ENCODE measurements around the gene FARSA. TPM values are rescaled to one million over a fixed set of nuclear protein-coding genes. Genes with fewer than 3 reads are reported as not detected.
"Not testable (repeated sequence)": the region's sequence is repeated elsewhere in the genome, so short reads cannot be mapped to it uniquely, and the experiment has no call there.

FARSA gene
- total RNA-seq, 1 donor from 2014 or later = 51.6 TPM

- DNase-seq (ENCODE audit: low spot score) = no peak
Observed at GRCh38 chr19:12891553-12892021, 41.9 kb downstream of the FARSA start.

GRCh38 chr19:12890787-12891552, 42.5 kb downstream of the FARSA start, which contains the start of gene GCDH:
Gene GCDH, plus strand, starts transcription at chr19:12891160. Its CDS starts 145 bp downstream, at chr19:12891305.
- peak; percentile 97 for DNase-seq (ENCODE audit: low spot score)

DNA sequence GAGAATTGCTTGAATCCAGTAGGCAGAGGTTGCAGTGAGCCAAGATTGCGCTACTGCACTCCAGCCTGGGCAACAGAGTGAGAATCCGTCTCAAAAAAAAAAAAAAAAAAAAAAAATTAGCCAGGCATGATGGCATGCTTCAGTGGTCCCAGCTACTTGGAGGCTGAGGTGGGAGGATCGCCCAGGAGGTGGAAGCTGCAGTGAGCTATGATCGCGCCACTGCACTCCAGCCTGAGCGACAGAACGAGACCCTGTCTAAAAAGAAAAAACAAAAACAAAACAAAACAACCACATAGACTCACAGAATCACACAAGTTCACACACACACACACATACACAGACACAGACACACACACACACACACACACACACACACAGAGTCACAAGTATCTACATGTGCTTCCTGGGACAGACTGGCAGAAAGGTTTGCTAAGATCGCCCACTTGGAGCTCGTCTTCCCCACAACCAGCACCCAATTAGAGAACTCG, 43.2 kb downstream of the FARSA start:
- not testable (repeated sequence) for DNase-seq (ENCODE audit: low spot score)

- DNase-seq (ENCODE audit: low spot score) = no peak
Observed at GRCh38 chr19:12888006-12888603, 45.4 kb downstream of the FARSA start.

DNA sequence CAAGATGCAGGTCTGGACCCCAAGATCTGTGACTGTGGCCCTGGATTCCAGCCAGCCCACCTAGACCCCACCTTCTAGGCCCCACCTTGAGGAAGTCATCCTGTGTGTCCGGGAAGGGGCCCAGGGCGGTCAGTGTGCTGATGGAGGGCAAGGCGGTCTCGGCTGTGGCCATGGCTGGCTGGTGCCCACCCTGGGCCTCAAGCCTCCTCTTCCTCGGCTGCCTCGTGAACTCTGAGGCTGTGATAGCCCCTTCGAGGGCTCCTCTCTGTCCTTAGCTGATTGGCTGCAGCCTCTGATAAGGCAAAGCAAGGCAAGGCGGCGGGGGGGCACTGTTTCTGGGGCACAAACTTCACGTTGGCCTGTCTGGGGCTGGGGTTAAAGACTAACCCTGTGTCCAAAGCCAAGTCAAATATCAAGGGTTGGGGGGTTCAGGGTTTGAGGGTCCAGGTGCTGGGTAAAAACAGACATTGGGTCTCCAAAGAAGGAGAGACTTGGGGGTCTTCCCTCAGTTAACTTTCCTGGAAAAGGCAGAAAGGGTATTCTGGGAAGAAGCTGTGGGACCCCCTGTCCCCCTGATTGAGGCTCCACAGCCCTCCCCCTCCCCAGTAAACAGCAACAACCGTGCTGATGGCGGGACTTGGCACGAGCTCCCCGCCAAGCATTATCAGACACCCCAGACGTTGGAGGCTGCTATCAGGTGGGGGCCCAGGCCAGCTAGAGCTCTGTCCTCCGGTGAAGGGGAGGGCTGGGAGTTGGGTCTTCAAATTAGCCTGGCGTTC, 46.4 kb downstream of the FARSA start, which contains the start of gene KLF1:
Gene KLF1 (minus strand): TSS at position 233 of the 779 bp plus-strand sequence. CDS start 61 bp downstream, at position 172.
- no peak for DNase-seq (ENCODE audit: low spot score)

- DNase-seq (ENCODE audit: low spot score) = no peak
Observed at GRCh38 chr19:12886651-12886968, 46.9 kb downstream of the FARSA start.

- no peak for DNase-seq (ENCODE audit: low spot score)
Observed at GRCh38 chr19:12885749-12886650, 47.5 kb downstream of the FARSA start.

DNA sequence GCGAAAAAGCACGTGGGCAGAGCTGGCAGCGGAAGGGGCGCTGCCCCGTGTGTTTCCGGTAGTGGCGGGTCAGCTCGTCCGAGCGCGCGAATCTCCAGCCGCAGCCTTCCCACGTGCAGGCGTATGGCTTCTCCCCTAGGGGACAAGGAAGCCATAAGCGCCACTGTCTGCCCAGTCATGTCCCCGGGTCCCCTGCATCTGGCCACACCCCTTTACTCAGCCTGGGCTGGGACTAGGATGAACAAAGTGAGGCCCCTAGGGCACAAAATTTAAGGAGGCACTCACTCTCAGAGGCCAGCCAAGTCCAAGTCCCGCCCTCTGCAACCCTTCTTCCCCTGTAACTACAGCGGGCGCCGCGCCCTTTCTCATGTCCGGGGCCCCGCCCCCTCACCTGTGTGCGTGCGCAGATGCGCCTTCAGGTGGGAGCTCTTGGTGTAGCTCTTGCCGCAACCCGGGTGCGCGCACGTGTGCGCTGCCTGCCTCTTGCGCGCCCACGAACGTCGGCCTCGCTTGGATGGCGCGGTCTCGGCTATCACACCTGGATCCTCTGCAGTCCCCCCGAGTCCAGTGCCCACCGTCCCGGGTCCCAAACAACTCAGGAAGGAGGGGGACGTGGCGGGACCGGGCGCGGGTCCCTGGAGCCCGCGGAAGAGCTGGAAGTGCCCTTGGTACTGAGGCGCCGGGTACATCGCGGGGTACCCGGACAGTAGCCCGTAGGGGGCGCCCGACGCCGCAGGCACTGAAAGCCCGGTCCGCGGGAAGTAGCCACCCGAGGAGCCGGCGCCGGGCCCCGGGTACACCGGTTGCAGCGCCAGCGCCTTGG, 48.4 kb downstream of the FARSA start:
- DNase-seq (ENCODE audit: low spot score) = no peak

- DNase-seq (ENCODE audit: low spot score) = no peak
Observed at GRCh38 chr19:12884627-12884925, 48.9 kb downstream of the FARSA start.

GRCh38 chr19:12884202-12884601, 49.3 kb downstream of the FARSA start:
- DNase-seq (ENCODE audit: low spot score) = no peak

DNA sequence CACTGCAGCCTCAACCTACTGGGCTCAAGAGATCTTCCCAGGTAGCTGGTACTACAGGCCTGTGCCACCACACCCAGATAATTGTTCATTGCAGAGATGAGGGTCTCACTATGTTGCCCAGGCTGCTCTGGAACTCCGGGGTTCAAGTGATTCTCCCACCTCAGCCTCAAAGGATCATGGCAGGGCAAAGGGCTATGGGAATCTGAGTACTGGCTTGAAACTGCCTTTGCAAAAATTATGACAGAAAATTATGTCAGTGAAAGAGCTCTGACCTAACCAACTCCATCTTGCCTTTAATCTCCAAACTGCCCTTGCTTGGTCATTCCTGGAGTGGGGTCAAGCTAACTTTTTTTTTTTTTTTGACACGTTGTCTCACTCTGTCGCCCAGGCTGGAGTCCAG, 50.9 kb downstream of the FARSA start:
- DNase-seq (ENCODE audit: low spot score) = no peak

- DNase-seq (ENCODE audit: low spot score) = peak; percentile 95
Observed at GRCh38 chr19:12881172-12881808, 52.2 kb downstream of the FARSA start, which contains the start of gene DNASE2. Gene DNASE2, minus strand, starts transcription at chr19:12881449. Its CDS starts 74 bp downstream, at chr19:12881375.

DNA sequence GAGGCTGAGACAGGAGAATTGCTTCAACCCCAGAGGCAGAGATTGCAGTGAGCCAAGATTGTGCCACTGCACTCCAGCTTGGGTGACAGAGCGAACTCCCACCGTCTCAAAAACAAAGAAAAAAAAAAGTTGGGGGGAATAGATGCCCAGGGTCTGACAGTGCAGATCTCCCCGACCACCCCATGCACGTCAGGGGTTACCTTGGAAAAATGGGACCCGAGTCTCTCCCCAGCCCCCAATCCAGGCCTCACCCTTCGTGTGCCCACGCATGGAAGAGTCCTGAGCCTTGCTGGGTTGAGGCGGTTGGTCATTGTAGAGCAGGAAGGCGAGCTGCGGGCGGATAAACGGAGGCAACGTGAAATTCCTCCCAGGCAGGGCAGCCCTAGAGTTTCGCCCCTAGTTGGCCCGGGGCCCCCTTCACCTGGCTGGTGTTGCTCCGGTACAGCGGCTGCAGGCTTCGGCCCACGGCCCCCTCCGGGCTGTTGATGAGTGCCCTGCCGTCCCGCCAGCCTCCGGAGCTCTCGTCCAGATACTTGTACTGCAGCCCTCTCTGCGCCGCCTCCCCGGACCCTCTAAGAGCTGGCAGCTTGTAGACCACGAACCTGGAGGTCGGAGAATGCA, 52.9 kb downstream of the FARSA start:
- no peak for DNase-seq (ENCODE audit: low spot score)

DNA sequence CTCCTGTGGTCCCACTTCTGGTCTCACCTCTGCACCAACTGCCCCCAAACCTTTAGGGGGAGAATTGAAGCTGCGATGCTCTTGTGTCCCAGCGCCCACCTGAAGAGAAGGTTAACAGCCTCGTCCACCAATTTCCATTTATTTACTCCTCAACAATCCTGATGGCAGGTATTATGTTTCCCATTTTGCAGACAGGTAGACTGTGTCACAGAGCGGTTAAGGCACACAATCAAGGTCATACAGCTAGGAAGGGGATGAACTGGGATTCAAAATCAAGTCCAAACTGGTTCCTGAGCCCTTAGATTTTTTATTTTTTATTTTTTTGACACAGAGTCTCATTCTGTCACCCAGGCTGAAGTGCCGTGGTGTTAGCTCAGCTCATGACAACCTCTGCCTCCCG, 58.4 kb downstream of the FARSA start:
- DNase-seq (ENCODE audit: low spot score) = no peak

DNA sequence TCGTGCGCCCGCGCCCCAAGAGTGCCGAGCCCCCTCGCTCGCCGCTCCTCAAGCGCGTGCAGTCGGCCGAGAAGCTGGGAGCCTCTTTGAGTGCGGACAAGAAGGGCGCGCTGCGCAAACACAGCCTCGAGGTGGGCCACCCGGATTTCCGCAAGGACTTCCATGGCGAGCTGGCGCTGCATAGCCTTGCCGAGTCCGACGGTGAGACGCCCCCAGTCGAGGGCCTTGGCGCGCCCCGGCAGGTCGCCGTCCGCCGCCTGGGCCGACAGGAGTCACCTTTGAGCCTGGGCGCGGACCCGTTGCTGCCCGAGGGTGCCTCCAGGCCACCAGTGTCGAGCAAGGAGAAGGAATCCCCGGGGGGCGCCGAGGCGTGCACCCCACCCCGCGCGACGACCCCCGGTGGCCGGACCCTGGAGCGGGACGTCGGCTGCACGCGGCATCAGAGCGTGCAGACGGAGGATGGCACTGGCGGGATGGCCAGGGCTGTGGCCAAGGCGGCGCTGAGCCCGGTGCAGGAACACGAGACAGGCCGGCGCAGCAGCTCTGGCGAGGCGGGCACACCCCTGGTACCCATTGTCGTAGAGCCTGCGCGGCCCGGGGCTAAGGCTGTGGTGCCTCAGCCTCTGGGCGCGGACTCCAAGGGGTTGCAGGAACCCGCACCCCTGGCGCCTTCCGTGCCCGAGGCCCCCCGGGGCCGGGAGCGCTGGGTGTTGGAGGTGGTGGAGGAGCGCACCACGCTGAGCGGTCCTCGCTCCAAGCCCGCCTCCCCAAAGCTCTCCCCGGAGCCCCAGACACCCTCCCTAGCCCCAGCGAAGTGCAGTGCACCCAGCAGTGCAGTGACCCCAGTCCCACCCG, 59.4 kb downstream of the FARSA start:
- no peak for DNase-seq (ENCODE audit: low spot score)

- no peak for DNase-seq (ENCODE audit: low spot score)
Observed at GRCh38 chr19:12872941-12873890, 60.3 kb downstream of the FARSA start.

Measured in mesenteric fat pad (tissue), 1 donor.